ENCODE results near the gene HOXD12.

Gene HOXD12

DNA sequence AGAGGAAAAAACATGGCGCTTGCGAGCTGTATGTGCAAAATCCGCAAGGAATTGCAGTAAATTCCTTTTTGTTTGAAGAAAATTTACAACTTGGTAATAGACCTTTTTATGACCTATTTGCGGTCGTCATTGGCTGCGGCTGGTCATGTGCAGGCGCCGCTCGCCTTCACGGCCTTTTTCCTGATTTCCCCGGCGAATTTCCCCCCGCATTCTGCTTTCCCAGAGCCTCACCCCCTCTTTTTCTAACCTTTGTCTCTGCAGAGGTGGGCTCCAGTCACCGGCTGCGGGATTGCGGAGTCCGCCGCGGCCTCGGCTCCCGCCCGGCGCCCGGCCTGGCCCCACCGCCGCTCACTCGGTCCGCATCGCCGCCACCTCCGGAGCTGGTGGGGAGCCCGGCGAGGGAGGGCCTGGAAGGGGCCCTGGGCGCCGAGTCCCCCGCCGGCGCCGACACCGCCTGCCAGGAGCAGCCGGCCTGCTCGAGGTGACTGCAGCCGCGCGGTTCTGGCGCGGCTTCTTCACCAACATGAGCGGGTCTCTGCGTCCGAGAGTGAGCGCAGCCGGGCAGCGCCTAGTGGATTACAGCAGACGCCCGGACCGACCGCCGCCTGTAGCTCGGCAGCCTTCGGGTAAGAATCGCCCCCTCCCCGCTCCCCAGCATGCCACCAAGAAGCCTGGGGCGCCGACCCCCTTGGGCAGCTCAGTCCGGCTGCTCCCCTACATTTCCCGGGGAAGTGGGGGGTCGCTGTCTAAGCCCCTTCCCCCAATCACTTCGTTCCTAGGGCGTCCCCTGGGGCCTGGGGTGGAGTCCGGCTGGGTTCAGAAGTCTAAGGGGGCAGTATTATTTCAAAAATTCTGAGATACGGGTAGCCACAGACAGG is 37.0 kb downstream of the HOXD12 start:
- DNase-seq: no peak

DNA sequence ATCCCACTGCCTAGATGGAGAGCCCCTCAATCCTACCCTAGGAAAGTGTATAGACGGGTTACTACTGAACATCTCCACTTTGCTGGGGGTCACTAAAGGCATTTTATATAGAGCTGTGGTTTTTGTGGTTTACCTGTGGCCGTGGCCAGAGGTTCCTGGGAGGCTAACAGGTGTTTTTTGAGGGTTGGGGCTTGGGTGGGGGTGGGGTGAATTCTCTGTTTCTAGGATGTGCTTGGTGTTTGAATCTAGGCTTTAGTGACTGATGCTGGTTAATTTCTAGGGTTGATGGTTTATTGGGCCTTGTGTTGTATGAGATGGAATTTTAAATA is 37.6 kb downstream of the HOXD12 start:
- no peak for DNase-seq

DNA sequence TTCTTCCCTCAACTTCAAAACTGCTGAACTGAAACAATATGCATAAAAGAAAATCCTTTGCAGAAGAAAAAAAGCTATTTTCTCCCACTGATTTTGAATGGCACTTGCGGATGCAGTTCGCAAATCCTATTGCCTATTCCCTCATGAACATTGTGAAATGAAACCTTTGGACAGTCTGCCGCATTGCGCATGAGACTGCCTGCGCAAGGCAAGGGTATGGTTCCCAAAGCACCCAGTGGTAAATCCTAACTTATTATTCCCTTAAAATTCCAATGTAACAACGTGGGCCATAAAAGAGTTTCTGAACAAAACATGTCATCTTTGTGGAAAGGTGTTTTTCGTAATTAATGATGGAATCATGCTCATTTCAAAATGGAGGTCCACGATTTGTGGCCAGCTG is 38.3 kb downstream of the HOXD12 start:
- no peak for DNase-seq

DNA sequence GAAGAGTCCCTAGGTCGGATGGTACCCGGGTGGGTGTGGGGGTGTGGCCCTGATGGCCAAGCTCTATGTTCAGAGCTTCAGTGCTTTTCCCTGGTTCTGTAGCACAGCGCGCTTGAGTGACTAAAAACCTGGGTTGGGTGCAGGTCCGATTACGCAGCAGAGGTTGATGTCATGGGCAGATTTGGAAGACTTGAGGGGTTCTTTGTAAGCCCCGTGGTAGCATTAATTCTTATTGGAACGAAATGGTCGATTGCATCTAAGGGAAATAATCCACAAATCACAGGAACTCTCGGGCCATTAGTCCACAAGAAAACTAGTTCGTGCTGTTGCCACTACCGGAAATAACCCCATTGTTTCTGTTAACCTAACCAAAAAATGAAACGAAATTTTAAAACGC is 38.9 kb downstream of the HOXD12 start:
- DNase-seq: no peak

DNA sequence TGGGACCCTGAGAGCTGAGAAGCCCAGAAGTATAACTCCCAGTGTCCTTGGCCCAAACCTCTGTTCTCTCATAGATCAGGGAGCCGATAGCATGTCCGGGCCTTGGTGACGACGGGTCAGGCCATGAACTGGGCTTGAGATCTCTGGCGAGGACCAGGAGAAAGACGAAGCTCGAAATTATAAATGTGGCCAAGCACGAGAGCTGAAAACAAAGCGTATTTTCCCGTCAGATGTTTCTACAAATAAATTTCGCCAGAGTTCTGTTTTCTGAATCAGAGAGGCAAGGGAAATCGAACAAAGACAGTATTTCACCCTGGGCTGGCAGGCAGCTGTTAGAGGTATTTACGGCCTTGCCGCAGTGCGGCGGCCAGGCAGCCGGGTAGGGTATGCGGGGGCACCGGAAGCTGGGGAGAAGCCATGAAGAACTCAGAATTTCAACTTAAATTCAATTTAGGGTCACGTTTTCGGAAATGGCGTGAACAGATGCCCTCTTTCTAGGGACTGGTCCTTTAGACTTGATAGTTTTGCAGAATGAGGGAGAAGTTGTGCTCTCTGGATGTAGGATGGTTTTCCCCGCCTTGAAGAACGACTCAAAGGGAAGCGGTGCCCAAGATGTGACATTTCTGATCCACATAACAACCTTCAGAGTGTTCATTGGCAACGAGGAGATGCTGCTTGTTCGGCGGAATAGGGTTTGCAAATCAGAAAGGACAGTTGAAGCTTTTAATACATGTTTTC is 39.5 kb downstream of the HOXD12 start:
- DNase-seq: no peak

DNA sequence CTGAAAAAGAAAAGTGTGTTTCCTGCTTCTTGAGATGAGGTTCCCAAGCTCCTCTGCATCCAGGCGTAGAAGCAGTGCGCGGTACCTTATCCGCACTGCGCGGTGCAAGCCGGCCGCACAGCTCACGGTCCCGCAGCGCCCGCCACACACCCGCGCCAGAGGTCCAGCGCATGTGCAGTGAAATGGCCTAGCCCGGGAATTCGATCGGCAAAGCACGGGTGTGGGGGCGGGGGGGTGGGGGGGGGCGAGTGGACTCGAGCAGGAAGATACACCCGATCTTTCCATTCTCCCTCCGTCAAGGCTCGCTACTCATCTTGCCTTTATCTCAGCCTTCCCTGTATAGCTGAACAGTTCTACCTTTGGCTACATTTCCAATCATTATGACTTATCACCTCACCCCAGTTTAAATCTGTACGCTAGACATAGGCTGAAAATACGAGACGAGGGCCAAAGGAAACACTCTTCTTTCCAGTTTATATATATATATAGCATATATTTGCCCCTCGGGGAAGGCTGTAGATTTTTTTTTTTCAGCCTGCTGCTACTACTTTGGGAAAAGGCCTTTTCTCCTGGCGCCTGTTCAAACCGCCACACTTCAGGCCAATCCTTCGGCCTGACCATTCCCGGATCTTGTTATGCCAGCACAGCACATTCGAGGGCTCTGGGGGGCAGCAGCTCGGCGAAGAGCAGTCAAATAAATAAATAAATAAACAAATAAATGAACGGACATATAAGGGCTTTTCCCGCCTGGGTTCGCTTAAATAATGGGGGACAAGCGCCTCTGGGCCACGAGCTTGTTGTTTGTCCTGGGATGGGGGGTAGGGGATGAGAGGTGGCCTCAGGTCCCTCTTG is 40.3 kb downstream of the HOXD12 start:
- DNase-seq: no peak

DNA sequence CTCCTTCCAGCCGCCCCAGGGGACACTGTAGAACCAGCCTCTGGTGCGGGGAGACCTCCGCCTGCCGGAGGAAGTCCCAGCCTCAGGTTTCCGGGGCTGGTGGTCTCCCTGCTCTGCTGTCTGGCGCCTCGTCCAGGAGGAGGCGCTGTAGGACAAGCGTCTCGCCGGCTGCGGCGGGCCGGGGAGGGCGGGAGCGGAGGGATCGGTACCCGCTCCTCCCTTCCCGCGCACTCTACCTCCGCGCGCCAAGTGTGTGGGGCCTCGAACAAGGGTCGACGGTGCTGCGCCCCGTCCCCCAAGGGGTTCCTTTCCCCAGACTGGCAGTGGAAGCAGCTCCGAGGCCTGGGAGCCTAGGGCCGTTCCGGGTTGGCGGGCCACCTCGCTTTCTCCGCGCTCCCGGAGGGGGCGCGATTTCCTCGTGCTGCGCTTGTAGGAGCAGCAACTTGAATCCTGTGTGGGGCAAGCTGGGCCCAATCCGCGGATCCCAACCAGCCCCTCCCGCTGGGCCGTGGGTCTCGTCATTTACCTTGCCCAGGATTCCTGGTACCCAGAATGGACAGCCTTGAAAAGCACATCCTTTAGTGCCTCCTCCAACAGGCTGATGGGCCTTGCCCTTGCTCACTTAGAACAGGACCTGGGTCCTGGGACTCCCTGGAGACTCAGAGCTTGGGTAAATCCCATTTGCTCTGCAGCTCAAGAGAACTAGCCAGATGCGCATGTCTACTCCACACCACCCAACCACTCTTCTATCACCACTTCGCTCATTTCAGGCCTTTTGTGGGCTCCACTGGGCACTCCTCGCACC is 41.1 kb downstream of the HOXD12 start:
- DNase-seq: peak in 3 of 4 experiments; percentile 5 to 37 (median 14)

DNA sequence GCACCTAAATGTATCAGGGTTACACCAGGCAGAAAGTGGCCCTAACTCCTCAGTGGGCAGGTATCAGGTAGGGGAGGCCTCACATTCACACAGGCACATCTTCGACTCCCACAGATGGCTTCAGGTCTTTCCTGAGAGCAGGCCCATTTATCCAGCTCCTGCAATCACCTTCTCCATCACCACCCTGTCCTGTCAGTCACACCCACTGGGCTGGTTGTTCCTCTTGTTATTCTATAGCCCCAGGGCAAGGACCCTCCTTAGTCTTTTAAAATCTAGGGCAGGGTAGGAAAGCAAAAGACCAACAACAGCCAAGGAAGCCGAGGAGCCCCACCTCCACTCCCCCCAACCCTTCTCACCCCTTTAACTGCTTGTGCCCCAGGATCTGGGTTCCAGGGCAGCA is 42.7 kb downstream of the HOXD12 start:
- no peak for DNase-seq

DNA sequence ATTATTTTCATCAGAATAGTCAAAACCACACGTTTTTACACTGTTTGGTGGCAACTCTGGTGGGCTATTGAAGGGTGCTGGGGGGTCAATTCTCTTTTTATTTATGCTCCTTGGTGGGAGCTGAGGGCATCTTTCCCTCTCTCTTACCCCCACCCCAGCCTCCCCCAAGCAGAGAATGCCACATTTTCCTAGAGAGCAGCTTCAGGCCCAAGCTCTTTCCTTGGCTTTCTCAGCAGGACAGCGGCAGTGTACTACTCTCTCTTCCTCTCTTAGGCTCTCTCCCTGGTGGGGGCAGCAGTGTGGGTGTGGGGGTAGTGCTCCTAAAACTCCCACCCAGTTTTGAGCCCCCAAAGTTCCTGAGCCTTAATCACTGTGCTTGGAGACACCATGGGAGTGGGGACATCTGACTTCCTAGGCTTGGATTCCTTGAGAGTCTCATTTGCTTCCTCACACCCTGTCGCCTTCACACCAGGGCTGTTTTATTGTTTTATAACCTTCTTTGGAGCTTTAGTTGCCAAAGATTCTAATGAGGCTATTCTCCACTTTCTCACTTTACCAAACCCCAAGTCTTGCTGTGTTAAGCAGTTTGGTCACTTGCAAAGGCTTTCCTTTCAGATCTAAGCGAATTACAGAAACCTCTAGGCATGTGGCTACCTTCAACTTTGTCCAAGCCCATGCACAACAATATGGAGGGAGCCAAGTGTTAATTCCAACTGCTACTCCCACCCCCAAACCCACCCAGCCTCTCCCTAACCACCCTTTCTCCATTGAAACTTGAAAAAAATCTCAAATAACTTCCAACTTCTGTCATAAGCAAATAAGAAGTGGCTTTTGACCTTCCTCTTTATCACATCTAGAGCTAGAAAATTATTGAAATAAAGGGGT is 45.7 kb downstream of the HOXD12 start:
- no peak for DNase-seq

DNA sequence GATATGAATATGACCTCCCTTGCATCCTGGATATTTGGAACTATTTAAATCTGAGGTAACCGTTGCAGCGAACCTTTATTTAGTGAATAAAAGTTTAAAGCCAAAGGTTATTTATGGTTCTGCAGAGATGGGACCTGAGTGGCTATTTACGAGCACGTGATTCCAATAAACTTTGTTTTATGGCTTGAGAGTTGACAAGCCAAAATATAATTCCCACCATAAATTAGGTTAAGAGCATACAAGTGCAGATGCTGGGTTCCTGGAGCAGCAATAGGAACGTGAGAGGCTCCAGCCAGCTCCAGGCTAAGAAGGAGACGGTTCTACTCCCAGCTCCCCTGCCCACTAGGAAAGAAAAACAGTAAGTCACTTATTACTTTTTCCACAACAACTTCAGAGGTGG is 46.5 kb downstream of the HOXD12 start:
- DNase-seq: no peak

DNA sequence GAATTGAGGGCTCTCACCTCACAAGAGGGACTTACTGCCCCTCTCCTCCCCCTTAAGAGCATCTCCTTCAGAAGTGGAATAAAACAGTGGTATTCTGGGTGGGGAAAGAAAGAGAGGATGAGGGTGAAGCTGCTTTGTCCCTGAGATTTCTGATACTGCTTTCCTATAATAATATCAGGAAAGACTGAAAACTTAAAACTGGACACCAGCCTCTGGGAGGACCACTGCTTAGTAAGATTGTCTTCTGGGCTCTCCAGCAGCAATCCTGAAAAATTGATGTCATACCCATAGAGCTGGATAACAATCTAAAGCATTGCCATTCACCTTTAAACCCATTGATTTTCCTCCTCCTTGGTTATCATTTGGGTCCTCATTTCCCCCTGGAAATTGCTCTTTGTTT is 47.0 kb downstream of the HOXD12 start:
- DNase-seq: no peak

DNA sequence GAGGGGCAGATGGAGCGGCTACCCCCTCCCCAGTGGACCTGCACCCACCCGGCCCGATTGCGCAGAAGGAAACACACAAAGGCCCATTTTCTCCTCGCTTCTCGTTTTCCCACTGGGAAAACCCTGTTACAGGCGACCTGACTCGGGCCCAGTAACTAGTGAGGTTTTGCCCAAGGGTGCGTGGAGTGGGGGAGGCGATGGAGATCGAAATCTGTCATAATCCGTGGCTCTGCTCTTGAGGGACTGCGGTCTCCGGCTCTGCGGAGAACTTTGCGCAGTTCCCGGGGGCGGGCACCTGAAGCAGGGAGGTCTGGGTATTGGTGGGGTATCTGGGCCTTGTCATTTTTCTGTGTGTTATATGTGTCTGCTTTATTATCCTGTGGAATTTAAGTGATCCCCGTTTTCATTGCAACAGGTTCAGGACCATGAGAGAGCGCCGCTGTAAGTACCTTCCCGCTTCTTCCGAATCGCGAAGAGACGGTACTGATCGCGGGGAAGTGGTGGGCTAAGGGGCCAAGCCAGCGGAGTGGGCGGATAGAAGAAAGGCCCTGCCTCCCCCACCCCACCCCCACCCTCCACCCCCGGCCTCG is 47.7 kb downstream of the HOXD12 start:
- DNase-seq: no peak

DNA sequence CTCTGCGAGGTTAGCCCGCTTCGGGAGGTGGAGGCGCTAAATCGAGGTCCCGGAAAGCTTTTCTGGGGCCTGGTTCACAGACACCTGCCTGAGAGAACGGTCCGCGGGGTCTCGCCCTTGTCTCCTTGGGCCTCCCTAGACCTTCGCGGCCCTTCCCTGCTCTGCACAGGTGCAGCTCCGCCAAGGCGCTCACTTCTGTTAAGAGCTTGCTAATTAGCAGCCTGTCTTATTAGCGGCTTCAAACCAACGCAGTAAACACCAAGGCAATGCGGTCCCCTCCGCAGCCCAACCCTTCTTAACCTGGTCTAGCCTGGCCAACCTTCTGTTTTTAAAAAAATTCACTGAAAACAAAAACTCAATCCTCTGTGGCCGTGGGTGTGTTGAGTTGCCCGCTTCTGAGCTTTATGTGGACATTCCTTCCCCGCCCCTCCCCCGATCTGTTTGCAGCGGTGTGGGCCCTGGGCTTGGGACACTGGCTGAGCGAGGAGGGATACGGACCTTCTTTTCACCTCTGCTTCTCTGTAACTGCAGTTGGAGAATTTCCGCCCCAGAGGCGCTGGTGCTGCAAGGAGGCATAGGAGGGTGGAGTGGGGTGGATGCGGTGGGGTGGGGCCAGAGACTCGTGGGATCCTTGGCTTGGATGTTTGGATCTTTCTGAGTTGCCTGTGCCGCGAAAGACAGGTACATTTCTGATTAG is 48.4 kb downstream of the HOXD12 start:
- no peak for DNase-seq

DNA sequence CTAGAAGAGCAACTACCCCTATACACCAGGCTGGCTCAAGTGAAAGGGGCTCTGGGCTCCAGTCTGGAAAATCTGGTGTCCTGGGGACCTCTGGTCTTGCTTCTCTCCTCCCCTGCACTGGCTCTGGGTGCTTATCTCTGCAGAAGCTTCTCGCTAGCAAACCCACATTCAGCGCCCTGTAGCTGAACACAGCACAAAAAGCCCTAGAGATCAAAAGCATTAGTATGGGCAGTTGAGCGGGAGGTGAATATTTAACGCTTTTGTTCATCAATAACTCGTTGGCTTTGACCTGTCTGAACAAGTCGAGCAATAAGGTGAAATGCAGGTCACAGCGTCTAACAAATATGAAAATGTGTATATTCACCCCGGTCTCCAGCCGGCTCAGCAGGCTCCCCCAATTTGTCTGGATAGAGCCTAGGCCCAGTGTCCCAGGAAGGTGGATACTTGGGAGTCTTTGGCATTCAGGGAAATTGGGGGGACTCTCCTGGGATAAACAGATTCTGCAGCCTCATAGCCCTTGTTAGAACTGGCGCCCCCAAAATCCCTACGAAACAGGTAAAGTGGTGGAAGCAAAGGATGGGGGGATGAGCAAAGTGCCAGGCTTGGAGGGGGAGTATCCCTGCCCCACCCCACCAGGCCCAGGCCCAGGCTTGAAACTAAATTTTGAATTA is 49.3 kb downstream of the HOXD12 start:
- DNase-seq: no peak

DNA sequence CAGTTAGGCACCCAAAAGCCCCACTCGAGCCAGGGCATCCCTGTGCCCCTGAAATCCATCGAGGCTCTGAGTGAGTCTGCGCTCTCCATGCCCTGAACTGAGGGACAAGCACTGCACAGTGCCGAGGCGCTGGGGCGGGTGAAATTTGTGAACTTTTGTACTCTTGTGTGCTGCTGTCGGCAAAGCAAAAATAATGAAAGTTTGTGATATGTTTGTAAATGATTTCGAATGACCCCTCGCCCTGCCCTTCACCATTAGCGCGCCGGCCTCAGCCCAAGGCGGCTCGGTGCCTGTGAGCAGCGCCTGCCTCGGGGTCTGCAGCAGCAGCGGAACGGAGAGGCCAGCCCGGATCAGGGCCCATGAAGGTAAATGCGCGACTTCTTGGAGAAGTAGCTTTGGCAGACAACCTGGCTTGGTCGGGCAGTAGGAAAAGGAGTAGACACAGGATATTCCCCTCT is 49.9 kb downstream of the HOXD12 start:
- no peak for DNase-seq

DNA sequence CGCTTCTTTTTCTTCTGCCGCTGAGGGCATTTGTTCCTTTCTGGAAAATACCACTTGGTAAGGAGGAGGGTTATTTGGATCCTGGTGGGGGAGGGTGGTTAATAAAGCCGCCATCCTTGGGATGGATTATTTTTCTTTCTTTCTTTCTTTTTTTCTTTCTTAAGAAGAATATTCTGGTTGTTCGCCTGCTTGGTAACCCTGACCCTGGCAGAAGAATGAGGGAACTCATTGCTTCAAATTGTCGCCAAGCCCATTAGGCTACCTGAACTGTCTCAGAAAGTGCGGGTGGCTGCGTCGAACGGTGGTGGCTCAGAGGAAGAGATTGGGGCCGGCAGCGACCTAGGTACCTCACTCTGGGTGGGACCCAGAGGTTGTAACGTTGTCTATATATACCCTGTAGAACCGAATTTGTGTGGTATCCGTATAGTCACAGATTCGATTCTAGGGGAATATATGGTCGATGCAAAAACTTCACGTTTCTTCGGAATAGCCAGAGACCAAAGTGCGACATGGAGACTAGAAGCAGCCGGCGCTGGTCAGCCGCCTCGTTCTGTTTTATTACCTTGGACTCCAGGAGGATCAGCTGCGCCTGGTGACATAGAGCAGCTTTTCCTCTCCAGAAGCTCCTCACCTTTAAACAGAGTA is 50.5 kb downstream of the HOXD12 start:
- DNase-seq: no peak

DNA sequence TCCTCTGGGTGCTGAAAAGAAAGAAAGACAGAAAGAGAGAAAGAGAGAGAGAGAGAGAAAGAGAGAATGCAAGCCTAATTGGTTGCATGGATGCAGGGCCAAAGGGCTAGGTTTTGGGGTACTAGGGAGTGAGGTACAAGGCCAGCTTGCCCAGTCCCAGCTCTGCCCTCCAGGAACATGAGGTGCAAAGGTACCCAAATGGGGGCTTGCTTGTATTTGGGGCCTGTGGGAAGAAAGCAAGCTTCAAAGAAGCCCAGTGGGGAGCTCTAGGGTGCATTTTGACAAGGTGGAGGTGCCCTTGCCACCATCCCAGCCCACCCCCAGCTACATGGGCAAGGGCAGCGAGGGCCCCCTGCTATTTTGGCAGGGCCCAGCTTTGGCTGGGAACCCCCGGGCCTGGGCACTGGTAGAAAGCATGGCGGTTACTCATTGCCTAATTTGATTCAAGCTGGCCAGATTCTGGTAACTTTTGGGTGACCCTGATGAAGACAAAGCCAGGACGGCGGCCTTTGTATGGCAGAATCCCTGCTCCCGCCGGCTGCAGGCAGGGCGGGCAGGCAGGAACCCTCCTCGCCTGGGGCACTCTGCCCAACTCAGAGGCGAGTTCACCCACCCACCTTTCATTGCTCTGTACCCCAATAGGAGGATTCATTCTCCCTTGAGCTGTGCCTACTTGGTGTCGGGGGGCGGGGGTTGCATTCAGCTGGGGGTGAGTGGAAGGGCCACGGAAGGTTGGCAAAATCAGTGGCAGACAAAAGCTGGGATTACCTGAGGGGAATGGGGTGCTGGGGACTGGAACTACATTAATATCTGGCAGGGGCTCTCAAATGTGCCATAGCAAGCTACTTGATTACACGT is 51.2 kb downstream of the HOXD12 start:
- no peak for DNase-seq
